Measurements from ENCODE around the gene LIG1.
"Not testable (repeated sequence)": the region's sequence is repeated elsewhere in the genome, so short reads cannot be mapped to it uniquely, and the experiment has no call there.

The LIG1 gene

DNA sequence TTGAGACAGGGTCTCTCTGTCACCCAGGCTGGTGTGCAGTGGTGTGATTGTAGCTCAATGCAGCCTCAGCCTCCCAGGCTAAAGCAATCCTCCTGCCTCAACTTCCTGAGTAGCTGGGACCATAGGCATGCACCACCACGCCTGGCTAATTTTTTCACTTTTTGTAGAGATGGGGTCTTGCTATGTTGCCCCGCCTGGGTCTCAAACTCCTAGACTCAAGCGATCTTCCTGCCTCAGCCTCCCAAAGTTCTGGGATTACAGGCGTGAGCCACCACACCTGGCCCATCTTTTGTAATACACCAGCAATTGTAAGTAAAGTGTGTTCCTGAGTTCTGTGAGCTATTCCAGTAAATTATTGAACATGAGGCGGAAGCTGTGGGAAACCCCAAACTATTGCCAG lies 66.2 kb downstream of the LIG1 start:
- no peak for DNase-seq
- no peaks in the 10 kb centered on the region for H3K27me3 ChIP-seq (ENCODE audit: insufficient read depth, low read depth, severe bottlenecking)
- H3K4me3 ChIP-seq (ENCODE audit: low read depth, low read length), result no peak overlapping the region
- TF ChIP-seq, protein P1, sequence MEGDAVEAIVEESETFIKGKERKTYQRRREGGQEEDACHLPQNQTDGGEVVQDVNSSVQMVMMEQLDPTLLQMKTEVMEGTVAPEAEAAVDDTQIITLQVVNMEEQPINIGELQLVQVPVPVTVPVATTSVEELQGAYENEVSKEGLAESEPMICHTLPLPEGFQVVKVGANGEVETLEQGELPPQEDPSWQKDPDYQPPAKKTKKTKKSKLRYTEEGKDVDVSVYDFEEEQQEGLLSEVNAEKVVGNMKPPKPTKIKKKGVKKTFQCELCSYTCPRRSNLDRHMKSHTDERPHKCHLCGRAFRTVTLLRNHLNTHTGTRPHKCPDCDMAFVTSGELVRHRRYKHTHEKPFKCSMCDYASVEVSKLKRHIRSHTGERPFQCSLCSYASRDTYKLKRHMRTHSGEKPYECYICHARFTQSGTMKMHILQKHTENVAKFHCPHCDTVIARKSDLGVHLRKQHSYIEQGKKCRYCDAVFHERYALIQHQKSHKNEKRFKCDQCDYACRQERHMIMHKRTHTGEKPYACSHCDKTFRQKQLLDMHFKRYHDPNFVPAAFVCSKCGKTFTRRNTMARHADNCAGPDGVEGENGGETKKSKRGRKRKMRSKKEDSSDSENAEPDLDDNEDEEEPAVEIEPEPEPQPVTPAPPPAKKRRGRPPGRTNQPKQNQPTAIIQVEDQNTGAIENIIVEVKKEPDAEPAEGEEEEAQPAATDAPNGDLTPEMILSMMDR (IDR thresholded peaks at IDR 0.05; ENCODE audit: low read depth, low read length), result no peak
- H3K9me3 ChIP-seq (ENCODE audit: severe bottlenecking), result no peaks in the 10 kb centered on the region
- no peak overlapping the region for H3K27ac ChIP-seq
- no peaks in the 10 kb centered on the region; the same call in 1 of the 2 replicates for H3K36me3 ChIP-seq

DNA sequence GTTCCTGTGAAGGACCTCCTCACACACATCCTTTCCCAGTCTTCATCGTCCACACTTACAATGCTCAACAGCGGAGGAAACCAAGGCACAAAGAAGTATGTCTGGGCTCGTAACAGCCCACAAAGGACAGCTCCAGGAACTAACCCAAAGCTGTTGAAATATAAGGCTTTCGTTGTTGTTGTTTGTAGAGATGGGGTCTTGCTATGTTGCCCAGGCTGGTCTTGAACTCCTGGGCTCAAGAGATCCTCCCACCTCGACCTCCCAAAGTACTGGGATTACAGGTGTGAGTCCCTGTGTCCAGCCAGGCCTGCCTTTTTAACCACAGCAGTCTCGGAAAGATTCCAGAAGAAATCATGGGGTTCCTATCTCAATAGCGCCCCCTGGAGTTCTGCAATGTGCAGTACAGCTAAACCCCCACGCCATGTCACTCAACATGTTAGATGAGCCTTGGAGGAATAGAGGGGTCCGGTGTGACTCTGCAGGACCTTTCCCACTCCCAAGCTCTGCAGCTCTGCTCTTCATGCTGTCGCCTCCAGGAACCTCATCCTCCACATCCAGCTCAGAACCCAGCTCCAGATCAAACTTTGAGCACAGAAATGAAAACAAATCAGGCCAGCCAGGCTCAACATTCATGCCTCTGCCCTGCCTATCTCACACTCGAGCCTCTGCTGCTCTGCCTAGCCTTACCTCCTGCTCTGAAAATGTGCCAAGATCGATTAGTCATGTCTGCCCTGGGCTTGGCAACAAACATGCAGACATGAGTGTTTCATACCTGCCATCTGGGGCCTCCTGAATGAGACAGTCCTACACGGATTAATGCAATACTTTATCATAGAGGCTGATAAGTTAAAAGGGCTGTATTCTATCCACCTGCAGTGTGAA lies 67.0 kb downstream of the LIG1 start:
- Histone ChIP-seq H3K27me3 (ENCODE audit: insufficient read depth, low read depth, severe bottlenecking) (no peaks in the 10 kb centered on the region), H3K27ac (no peak overlapping the region; the same call in 1 of the 2 replicates), H3K36me3 (no peaks in the 10 kb centered on the region; the same call in 1 of the 2 replicates), H3K4me3 (ENCODE audit: low read depth, low read length) (no peak overlapping the region), H3K9me3 (ENCODE audit: severe bottlenecking) (no peaks in the 10 kb centered on the region)
- TF ChIP-seq, protein P1 (IDR thresholded peaks at IDR 0.05; ENCODE audit: low read depth, low read length), result peak; percentile 62
- peak; percentile 61 for DNase-seq

DNA sequence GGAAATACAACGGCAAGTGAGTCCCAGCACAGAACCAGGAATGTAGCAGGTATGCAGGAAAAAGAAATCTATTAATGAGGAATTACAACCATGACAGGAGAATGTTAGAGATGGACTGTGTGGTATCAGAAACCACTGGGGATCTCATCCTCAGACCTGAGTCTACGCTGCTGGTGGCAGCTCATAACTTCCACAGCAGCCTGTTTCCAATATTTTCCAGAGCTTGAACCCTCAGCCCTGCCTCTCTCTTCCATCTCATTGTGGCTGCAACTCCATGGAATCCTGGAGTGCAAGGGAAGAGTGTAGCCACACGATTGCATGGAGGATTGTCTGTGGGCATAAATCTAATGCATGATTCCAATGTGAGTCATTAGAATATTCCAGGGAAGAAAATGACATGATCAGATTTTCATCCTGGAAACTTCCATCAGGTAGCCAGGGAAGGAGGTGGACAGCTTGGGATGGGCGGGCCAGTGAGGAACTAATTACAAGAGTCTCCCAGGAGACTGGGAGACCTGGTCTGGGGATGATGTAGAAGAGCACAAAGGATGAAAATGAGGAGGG lies 74.5 kb downstream of the LIG1 start:
- no peak for DNase-seq
- Histone ChIP-seq H3K27ac (no peak overlapping the region), H3K36me3 (0 out of 2 replicates have a peak, but pooled peaks cover 3% of the 10 kb centered on the region), H3K4me3 (ENCODE audit: low read depth, low read length) (no peak overlapping the region), H3K9me3 (ENCODE audit: severe bottlenecking) (peaks cover 10% of the 10 kb centered on the region), H3K27me3 (ENCODE audit: insufficient read depth, low read depth, severe bottlenecking) (no peaks in the 10 kb centered on the region)
- TF ChIP-seq, protein P1 (IDR thresholded peaks at IDR 0.05; ENCODE audit: low read depth, low read length), result no peak

DNA sequence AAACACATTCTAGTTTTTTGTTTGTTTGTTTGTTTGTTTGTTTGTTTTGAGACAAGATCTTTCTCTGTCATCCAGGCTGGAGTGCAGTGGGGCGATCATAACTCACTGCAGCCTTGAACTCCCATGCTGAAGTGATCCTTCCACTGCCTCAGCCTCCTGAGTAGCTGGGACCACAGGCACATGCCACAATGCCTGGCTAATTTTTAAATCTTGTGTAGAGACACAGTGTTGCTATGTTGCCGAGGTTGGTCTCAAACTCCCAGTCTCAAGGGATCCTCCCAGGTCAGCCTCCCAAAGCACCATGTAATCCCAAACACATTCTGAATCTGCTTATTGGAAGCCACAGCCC lies 75.3 kb downstream of the LIG1 start:
- no peaks in the 10 kb centered on the region for H3K27me3 ChIP-seq (ENCODE audit: insufficient read depth, low read depth, severe bottlenecking)
- 0 out of 2 replicates have a peak, but pooled peaks cover 3% of the 10 kb centered on the region for H3K36me3 ChIP-seq
- H3K9me3 ChIP-seq (ENCODE audit: severe bottlenecking), result peaks cover 10% of the 10 kb centered on the region
- TF ChIP-seq, protein P1 (IDR thresholded peaks at IDR 0.05; ENCODE audit: low read depth, low read length), result no peak
- DNase-seq, result no peak
- no peak overlapping the region for H3K27ac ChIP-seq
- no peak overlapping the region for H3K4me3 ChIP-seq (ENCODE audit: low read depth, low read length)

DNA sequence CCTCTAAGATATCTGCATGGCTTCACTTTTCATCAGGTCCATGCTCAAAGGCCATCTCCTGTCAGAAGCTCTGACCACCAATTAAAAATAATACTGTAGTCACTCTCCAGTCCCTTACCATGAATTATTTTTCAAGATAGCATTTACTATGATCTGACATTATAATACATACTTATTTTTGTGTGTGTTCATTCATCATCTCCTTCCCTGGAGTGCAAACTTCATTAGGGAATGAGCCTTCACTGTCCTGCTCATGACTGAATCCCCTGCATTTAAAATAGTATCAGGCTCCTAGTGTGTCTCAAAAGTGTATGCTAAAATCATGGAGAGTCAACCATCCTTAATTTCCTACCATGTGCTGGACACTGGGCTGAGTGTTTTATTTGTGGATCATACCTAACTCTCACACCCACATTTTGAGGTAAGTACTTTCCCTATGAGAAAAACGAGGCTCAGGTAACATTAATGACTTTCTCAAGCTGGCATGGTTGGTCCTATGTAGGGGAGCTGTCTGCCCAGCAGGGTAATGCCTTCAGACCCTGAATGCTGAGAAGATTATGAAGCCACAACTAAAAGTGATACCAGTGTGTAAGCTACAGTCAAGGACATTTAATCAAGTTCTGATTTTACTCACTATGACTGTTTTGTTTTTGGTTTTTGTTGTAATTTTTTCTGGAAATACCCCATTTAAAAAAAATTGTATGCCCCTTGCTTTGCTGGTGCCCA lies 75.9 kb downstream of the LIG1 start:
- H3K27me3 ChIP-seq (ENCODE audit: insufficient read depth, low read depth, severe bottlenecking), result no peaks in the 10 kb centered on the region
- H3K4me3 ChIP-seq (ENCODE audit: low read depth, low read length), result no peak overlapping the region
- 0 out of 2 replicates have a peak, but pooled peaks cover 3% of the 10 kb centered on the region for H3K36me3 ChIP-seq
- no peak for DNase-seq
- no peak overlapping the region for H3K27ac ChIP-seq
- H3K9me3 ChIP-seq (ENCODE audit: severe bottlenecking), result peaks cover 10% of the 10 kb centered on the region
- TF ChIP-seq, protein P1 (IDR thresholded peaks at IDR 0.05; ENCODE audit: low read depth, low read length), result no peak

DNA sequence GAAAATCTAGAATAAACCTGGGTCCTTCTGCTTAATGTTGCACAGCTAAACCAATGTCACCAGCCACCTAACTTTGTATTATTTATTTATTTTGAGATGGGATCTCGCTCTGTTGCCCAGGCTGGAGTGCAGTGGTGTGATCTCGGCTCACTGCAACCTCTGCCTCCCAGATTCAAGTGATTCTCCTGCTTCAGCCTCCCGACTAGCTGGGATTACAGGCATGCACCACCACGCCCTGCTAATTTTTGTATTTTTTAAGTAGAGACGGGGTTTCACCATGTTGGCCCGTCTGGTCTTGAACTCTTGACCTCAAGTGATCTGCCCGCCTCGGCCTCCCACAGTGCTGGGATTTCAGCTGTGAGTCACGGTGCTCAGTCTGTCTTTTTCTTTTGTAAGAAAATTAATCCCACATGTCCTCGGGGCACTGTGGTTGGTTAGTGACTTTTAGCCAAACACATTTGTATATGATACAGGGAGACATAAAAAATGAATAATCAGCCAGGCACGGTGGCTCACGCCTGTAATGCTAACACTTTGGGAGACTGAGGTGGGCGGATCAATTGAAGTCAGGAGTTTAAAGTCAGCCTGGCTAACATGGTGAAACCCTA lies 78.9 kb downstream of the LIG1 start:
- not testable (repeated sequence) for DNase-seq; H3K27me3 ChIP-seq (ENCODE audit: insufficient read depth, low read depth, severe bottlenecking); H3K4me3 ChIP-seq (ENCODE audit: low read depth, low read length); H3K27ac ChIP-seq; H3K36me3 ChIP-seq
- H3K9me3 ChIP-seq (ENCODE audit: severe bottlenecking), result peaks cover 11% of the 10 kb centered on the region

Data from WERI-Rb-1 (cell line).